Body of pancreas (tissue), 4 donors: ENCODE data around the gene C18orf32. TPM values are rescaled to one million over a fixed set of nuclear protein-coding genes. Genes with fewer than 3 reads are reported as not detected.

ENCODE experiments used
- ATAC-seq: fragments of 150-250 bp; one replicate; pipeline ENCODE4 v1.9.1; 2016
- DNase-seq, 4 donors: peaks; one replicate each; pipeline ENCODE4 v3.0.0-alpha.2; 2019
- H3K27ac ChIP-seq, 4 donors: fragments of 200-600 bp; sonication (generic); 1 replicate in 3 of 4; 2 replicates in 1 of 4; pipeline versions ENCODE4 v1.5.1 to v1.6.1; 2016 to 2019; ENCODE audit warnings: mild to moderate bottlenecking in 1 of 4, mixed read lengths in 1 of 4, moderate library complexity in 1 of 4
- H3K27me3 ChIP-seq, 2 donors: fragments of 200-600 bp; sonication (generic); one replicate each; pipeline ENCODE4 v1.6.0; 2016; ENCODE audit warnings: mild to moderate bottlenecking in 1 of 2
- H3K36me3 ChIP-seq, 2 donors: fragments of 200-600 bp; sonication (generic); replicated peaks in 1 of 2; 2 replicates each; pipeline ENCODE4 v1.5.1; 2016; ENCODE audit warnings: low read depth in 2 of 2; ENCODE audit not compliant: insufficient read depth in 1 of 2
- H3K4me1 ChIP-seq: fragments of 200-600 bp; sonication (generic); one replicate; pipeline ENCODE4 v1.6.0; 2016
- H3K4me3 ChIP-seq, 2 donors: fragments of 200-600 bp; sonication (generic); 1 replicate in 1 of 2; 2 replicates in 1 of 2; pipeline ENCODE4 v1.5.1; 2016 to 2019
- H3K9me3 ChIP-seq, 3 donors: fragments of 200-600 bp; sonication (generic); 1 replicate in 2 of 3; 2 replicates in 1 of 3; pipeline ENCODE4 v1.5.1; 2016
- CTCF ChIP-seq, 7 experiments: fragments of 450-650 bp in 4 of 7; fragments of 200-600 bp in 3 of 7; sonication (generic) in 3 of 7; IDR thresholded peaks; one replicate each; pipeline ENCODE4 v1.5.1; 2016 to 2019; ENCODE audit warnings: antibody characterized with exemption in 7 of 7
- POLR2A ChIP-seq, 3 donors: fragments of 450-650 bp; IDR thresholded peaks; one replicate each; pipeline ENCODE4 v1.6.1; 2016; ENCODE audit warnings: antibody characterized with exemption in 3 of 3, mild to moderate bottlenecking in 2 of 3
- WGBS, 2 donors: methylation state at CpG; one replicate each; pipeline ENCODE4 v1.1.5; 2017; 5-methylcytosine and 5-hydroxymethylcytosine counted together
- intact Hi-C: fragments of 100-400 bp; cut with DNase I; formaldehyde crosslinking; loops from one replicate; pipeline ENCODE4 v1.15.1; 2023
- total RNA-seq, 2 donors: library from RNA; depleted of rRNA; stranded (reverse); fragments of >200 nt; gene quantifications; one replicate each; pipeline ENCODE4 v1.1.0, GENCODE V29; 2016

Gene C18orf32
- total RNA-seq, 2 donors from 2014 or later, result 19.7 to 22.4 TPM

- H3K27me3 ChIP-seq, result no peaks in the 10 kb centered on the region
- no peaks in the 10 kb centered on the region for H3K36me3 ChIP-seq
- no peak for ATAC-seq
- no peak overlapping the region for H3K27ac ChIP-seq
- DNase-seq, result no peak
- TF ChIP-seq POLR2A (IDR thresholded peaks at IDR 0.05), result no peak
- TF ChIP-seq CTCF (IDR thresholded peaks at IDR 0.05), result no peak
- no peak overlapping the region for H3K4me3 ChIP-seq
- peaks cover 0 to 22% (median 0%) of the 10 kb centered on the region in 3 donors for H3K9me3 ChIP-seq
- 81 to 82% methylated on average over 3 of the region's 3 CpGs for WGBS, 2 donors
- intact Hi-C loops, result no loop called here
- H3K4me1 ChIP-seq, result no peaks in the 10 kb centered on the region
Observed at GRCh38 chr18:49444581-49444980, 42.5 kb downstream of the C18orf32 start.

DNA sequence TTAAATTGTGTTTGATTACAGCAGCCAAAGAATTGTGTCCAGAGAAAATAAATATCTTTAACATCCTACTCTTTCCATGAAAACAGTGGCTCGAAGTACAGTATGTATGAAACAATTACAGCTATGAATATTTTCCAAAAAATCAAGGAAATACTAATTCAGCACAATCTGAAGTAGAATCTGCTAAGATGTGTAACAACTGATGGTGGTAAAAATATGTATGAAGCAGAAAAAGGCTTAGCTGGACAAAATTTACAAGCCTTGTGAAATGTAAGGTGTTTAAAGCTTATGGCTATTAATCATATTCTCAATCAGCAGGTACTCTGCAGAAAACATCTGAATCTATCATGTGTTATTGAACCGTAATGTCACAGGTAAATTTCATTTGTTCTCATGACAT is 43.2 kb downstream of the C18orf32 start:
- 93 to 99% methylated on average over 2 of the region's 2 CpGs for WGBS, 2 donors
- H3K27ac ChIP-seq, result no peak overlapping the region
- intact Hi-C loops, result no loop called here
- H3K27me3 ChIP-seq, result no peaks in the 10 kb centered on the region
- no peak overlapping the region for H3K4me3 ChIP-seq
- DNase-seq (no peak), ATAC-seq (no peak)
- no peaks in the 10 kb centered on the region for H3K36me3 ChIP-seq
- no peaks in the 10 kb centered on the region for H3K4me1 ChIP-seq
- peaks cover 0 to 17% (median 0%) of the 10 kb centered on the region in 3 donors for H3K9me3 ChIP-seq
- TF ChIP-seq CTCF (IDR thresholded peaks at IDR 0.05) (no peak), POLR2A (IDR thresholded peaks at IDR 0.05) (no peak)

- no peak overlapping the region for H3K4me3 ChIP-seq
- H3K27me3 ChIP-seq, result no peaks in the 10 kb centered on the region
- peaks cover 8% of the 10 kb centered on the region for H3K4me1 ChIP-seq
- H3K36me3 ChIP-seq, result no peaks in the 10 kb centered on the region
- DNase-seq (no peak), ATAC-seq (no peak)
- intact Hi-C loops, result no loop called here
- no peak overlapping the region for H3K27ac ChIP-seq
- 91 to 97% methylated on average over 7 of the region's 7 CpGs for WGBS, 2 donors
- no peaks in the 10 kb centered on the region for H3K9me3 ChIP-seq
- TF ChIP-seq CTCF (IDR thresholded peaks at IDR 0.05), result no peak
- TF ChIP-seq POLR2A (IDR thresholded peaks at IDR 0.05), result no peak
Observed at GRCh38 chr18:49441338-49441938, 45.6 kb downstream of the C18orf32 start.

DNA sequence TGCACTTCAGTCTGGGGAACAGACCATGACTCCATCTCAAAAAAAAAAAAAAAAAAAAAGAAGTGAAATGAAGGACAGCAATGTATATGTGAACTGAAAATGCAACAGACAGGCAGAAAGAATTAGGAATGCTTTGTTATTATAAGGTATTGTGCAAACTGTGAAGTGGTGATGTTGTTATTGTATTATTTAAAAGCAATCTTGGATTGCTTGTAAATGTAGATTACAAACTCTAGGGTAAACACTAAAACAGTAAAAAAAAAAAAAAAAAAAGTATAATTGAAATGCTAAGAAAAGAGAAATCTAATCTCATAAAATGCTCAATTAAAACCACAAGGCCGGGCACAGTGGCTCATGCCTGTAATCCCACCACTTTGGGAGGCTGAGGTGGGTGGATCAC is 51.9 kb downstream of the C18orf32 start:
- TF ChIP-seq POLR2A (IDR thresholded peaks at IDR 0.05), result no peak
- no peak for TF ChIP-seq CTCF (IDR thresholded peaks at IDR 0.05)
- H3K4me3 ChIP-seq, result no peak overlapping the region
- intact Hi-C loops, result no loop called here
- WGBS, 2 donors, result 82 to 89% methylated on average over 1 of the region's 1 CpG
- ATAC-seq (no peak), DNase-seq (no peak)
- H3K4me1 ChIP-seq, result peaks cover 16% of the 10 kb centered on the region
- no peak overlapping the region for H3K27ac ChIP-seq
- no peaks in the 10 kb centered on the region for H3K36me3 ChIP-seq
- no peaks in the 10 kb centered on the region for H3K9me3 ChIP-seq
- H3K27me3 ChIP-seq, result no peaks in the 10 kb centered on the region

DNA sequence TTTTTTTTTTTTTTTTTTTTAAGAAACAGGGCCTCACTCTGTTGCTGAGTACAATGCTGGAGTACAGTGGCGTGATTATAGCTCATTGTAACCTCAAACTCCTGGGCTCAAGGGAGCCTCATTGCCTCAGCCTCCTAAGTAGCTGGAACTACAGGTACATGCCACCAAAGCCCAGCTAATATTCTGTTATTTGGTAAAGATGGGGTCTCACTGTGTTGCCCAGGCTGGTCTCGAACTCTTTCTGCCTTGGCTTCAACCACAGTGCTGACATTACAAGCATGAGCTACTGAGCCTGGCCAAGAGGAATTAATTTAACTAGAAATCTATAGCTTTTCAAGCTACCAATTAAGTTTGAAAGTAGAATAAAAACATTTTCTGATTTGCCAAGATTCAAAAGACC is 54.4 kb downstream of the C18orf32 start:
- Histone ChIP-seq H3K36me3 (no peaks in the 10 kb centered on the region), H3K4me3 (no peak overlapping the region), H3K4me1 (peaks cover 16% of the 10 kb centered on the region), H3K9me3 (no peaks in the 10 kb centered on the region), H3K27me3 (no peaks in the 10 kb centered on the region), H3K27ac (no peak overlapping the region)
- ATAC-seq, result no peak
- DNase-seq, result no peak
- WGBS, 2 donors, result 95 to 97% methylated on average over 2 of the region's 2 CpGs
- intact Hi-C loops, result no loop called here
- TF ChIP-seq POLR2A (IDR thresholded peaks at IDR 0.05) (no peak), CTCF (IDR thresholded peaks at IDR 0.05) (no peak)
